Lung (tissue), 12 donors: ENCODE measurements around the gene SLC38A10. TPM values are rescaled to one million over a fixed set of nuclear protein-coding genes. Genes with fewer than 3 reads are reported as not detected.

Experiments used
- ATAC-seq: fragments of 200-7000 bp; cut with Tn5 transposase; one replicate; pipeline ENCODE4 v1.9.1; 2020; ENCODE audit warnings: moderate number of reproducible peaks; ENCODE audit not compliant: insufficient read depth, low FRiP score
- DNase-seq, 3 donors: peaks; one replicate each; pipeline ENCODE4 v3.0.0-alpha.2; 2013 to 2017
- H3K27ac ChIP-seq, 2 donors: one replicate each; pipeline ENCODE4 v1.5.1; 2013; ENCODE audit warnings: mild to moderate bottlenecking in 2 of 2, moderate library complexity in 2 of 2, control low read depth in 1 of 2, inconsistent platforms in 1 of 2, low read depth in 1 of 2, low read length in 1 of 2
- H3K27me3 ChIP-seq, 3 donors: one replicate each; pipeline ENCODE4 v1.5.1; 2013; ENCODE audit warnings: low read length in 2 of 3; ENCODE audit not compliant: control insufficient read depth in 3 of 3, insufficient read depth in 3 of 3
- H3K36me3 ChIP-seq, 4 donors: one replicate each; pipeline ENCODE4 v1.5.1; 2013; ENCODE audit warnings: low read length in 4 of 4, mild to moderate bottlenecking in 1 of 4, moderate library complexity in 1 of 4; ENCODE audit not compliant: control insufficient read depth in 4 of 4, insufficient read depth in 4 of 4
- H3K4me1 ChIP-seq, 5 donors: one replicate each; pipeline ENCODE4 v1.5.1; 2013; ENCODE audit warnings: low read length in 5 of 5, mild to moderate bottlenecking in 2 of 5, moderate library complexity in 1 of 5; ENCODE audit not compliant: control insufficient read depth in 5 of 5, insufficient read depth in 5 of 5
- H3K4me3 ChIP-seq: one replicate; pipeline ENCODE4 v1.5.1; 2013; ENCODE audit warnings: mild to moderate bottlenecking, control low read depth, moderate library complexity
- H3K9ac ChIP-seq, 2 donors: one replicate each; pipeline ENCODE4 v1.5.1; 2013; ENCODE audit warnings: low read length in 2 of 2, control low read depth in 1 of 2; ENCODE audit not compliant: insufficient read depth in 1 of 2
- H3K9me3 ChIP-seq, 4 donors: one replicate each; pipeline ENCODE4 v1.5.1; 2013; ENCODE audit warnings: low read length in 3 of 4, mild to moderate bottlenecking in 1 of 4, moderate library complexity in 1 of 4; ENCODE audit not compliant: control insufficient read depth in 4 of 4, insufficient read depth in 3 of 4
- CTCF ChIP-seq: IDR thresholded peaks from 2 replicates; pipeline ENCODE4 v1.5.1; 2012; ENCODE audit warnings: mild to moderate bottlenecking; ENCODE audit errors: control extremely low read depth, extremely low read depth
- WGBS, 2 donors: extraction: QIAGEN DNeasy Blood & Tissue Kit; methylation state at CpG; one replicate each; pipeline ENCODE4 v1.1.7; 2013; 5-methylcytosine and 5-hydroxymethylcytosine counted together
- polyA plus RNA-seq, 2 donors: library from polyadenylated mRNA; stranded (reverse); fragments of 200-250 nt; gene quantifications; one replicate each; pipeline ENCODE4 v1.2.1, GENCODE V29; 2013
- total RNA-seq, 2 donors: library from RNA; depleted of rRNA in 1 of 2; stranded (reverse); fragments of >200 nt in 1 of 2; gene quantifications; one replicate each; pipeline ENCODE4 v1.2.1, GENCODE V29; 2014 to 2021
- donor health status: control.
- donor health status: control.
- donor health status: Bipolar disorder and iron deficiency.
- donor health status: healthy.
- donor health status: DM: yes; HTN: yes; CAD: no.

Gene SLC38A10
- total and polyA plus RNA-seq, 4 donors: 56.0 to 127 (median 82.4) TPM

- no peak overlapping the region for H3K9ac ChIP-seq
- no peak for DNase-seq
- H3K27ac ChIP-seq: no peak overlapping the region
- no peak for TF ChIP-seq CTCF
- no peaks in the 10 kb centered on the region for H3K36me3 ChIP-seq
- no peak for ATAC-seq
- no peaks in the 10 kb centered on the region for H3K9me3 ChIP-seq
- H3K4me1 ChIP-seq: peaks cover 0 to 20% (median 11%) of the 10 kb centered on the region in 5 donors
- H3K27me3 ChIP-seq: no peaks in the 10 kb centered on the region
- H3K4me3 ChIP-seq: no peak overlapping the region
- WGBS, 2 donors: 87 to 90% methylated on average over 22 of the region's 22 CpGs
Observed at GRCh38 chr17:81312624-81313325, 17.7 kb upstream of the SLC38A10 start.

GRCh38 chr17:81311946-81312345 lies 16.8 kb upstream of the SLC38A10 start:
- ATAC-seq (no peak), DNase-seq (no peak)
- no peak overlapping the region for H3K27ac ChIP-seq
- H3K9ac ChIP-seq: no peak overlapping the region
- peaks cover 0 to 19% (median 11%) of the 10 kb centered on the region in 5 donors for H3K4me1 ChIP-seq
- 88 to 90% methylated on average over 14 of the region's 14 CpGs for WGBS, 2 donors
- H3K4me3 ChIP-seq: no peak overlapping the region
- TF ChIP-seq CTCF: no peak
- no peaks in the 10 kb centered on the region for H3K9me3 ChIP-seq
- no peaks in the 10 kb centered on the region for H3K27me3 ChIP-seq
- H3K36me3 ChIP-seq: no peaks in the 10 kb centered on the region

GRCh38 chr17:81310949-81311550 lies 15.9 kb upstream of the SLC38A10 start:
- Histone ChIP-seq H3K27ac (no peak overlapping the region), H3K9me3 (no peaks in the 10 kb centered on the region), H3K9ac (no peak overlapping the region), H3K27me3 (no peaks in the 10 kb centered on the region), H3K4me1 (peaks cover 0 to 19% (median 11%) of the 10 kb centered on the region in 5 donors), H3K36me3 (no peaks in the 10 kb centered on the region), H3K4me3 (no peak overlapping the region)
- WGBS, 2 donors: 90 to 91% methylated on average over 18 to 19 of the region's 19 CpGs
- TF ChIP-seq CTCF: no peak
- no peak for ATAC-seq
- DNase-seq: no peak
